ENCODE data around the gene PSORS1C2. TPM values are rescaled to one million over a fixed set of nuclear protein-coding genes. Genes with fewer than 3 reads are reported as not detected.

Gene PSORS1C2
- polyA plus RNA-seq, 1 of the 3 experiments (the other 2 are of a cell fraction): not detected

- ChIA-PET POLR2A (no interaction called here), CTCF (interaction anchor here (0.7 to 4.8 kb wide), 16 partner anchors 9 to 300 kb away, joined by 3 to 21 read pairs (median 4); partner anchors contain the start of genes C6orf15, PSORS1C1 and PSORS1C2)
- 4% methylated on average over 7 of the region's 8 CpGs for whole genome bisulfite sequencing (ENCODE audit: low lambda C conversion rate)
- no peak overlapping the region for H2AFZ ChIP-seq (ENCODE audit: low read depth)
- H3K9me2 ChIP-seq: no peaks in the 10 kb centered on the region
- H3K4me1 ChIP-seq (ENCODE audit: control insufficient read depth in 1 of 2, insufficient read depth in 2 of 2, low read depth in 1 of 2, low read length in 1 of 2): peaks cover 0 to 6% of the 10 kb centered on the region in 2 experiments; a peak in 2 of 4 replicates
- H3F3A ChIP-seq (replicated peaks; ENCODE audit: insufficient read depth): no peaks in the 10 kb centered on the region
- no peak overlapping the region for H3K4me2 ChIP-seq
- H3K27me3 ChIP-seq (ENCODE audit: insufficient read depth): no peaks in the 10 kb centered on the region
- H4K20me1 ChIP-seq (ENCODE audit: insufficient read depth): 0 out of 2 replicates have a peak, but pooled peaks cover 1% of the 10 kb centered on the region
- no peak overlapping the region for H3K9ac ChIP-seq
- TF ChIP-seq RAD21 (IDR thresholded peaks at IDR 0.05; ENCODE audit: low read length) (peak; percentile 39), IRF3 (IDR thresholded peaks at IDR 0.05; ENCODE audit: low read depth, low read length) (no peak), CTCF (IDR thresholded peaks at IDR 0.05) (peak; percentile 73), SMC3 (IDR thresholded peaks at IDR 0.05; ENCODE audit: low read depth, low read length) (peak; percentile 49)
- no peaks in the 10 kb centered on the region for H3K9me3 ChIP-seq
- no peak overlapping the region; a peak in 1 of 4 replicates for H3K4me3 ChIP-seq (ENCODE audit: low read depth in 2 of 2, low read length in 1 of 2)
- DNase-seq: peak; percentile 60
- no peaks in the 10 kb centered on the region for H3K36me3 ChIP-seq (replicated peaks in 1 of 2; ENCODE audit: control insufficient read depth in 1 of 2, insufficient read depth in 2 of 2, low read length in 1 of 2)
- H3K79me2 ChIP-seq (ENCODE audit: insufficient read depth): no peaks in the 10 kb centered on the region
- no peak overlapping the region for H3K27ac ChIP-seq (ENCODE audit: low read depth in 2 of 2, low read length in 1 of 2)
These were observed 10.7 kb downstream of the PSORS1C2 start for GRCh38 chr6:31128093-31128676.

GRCh38 chr6:31126396-31127175 is 12.3 kb downstream of the PSORS1C2 start:
- Histone ChIP-seq H3K4me3 (ENCODE audit: low read depth in 2 of 2, low read length in 1 of 2) (no peak overlapping the region), H3K9me2 (no peaks in the 10 kb centered on the region), H3F3A (replicated peaks; ENCODE audit: insufficient read depth) (peaks cover 3% of the 10 kb centered on the region), H3K4me1 (ENCODE audit: control insufficient read depth in 1 of 2, insufficient read depth in 2 of 2, low read depth in 1 of 2, low read length in 1 of 2) (peaks cover 2 to 8% of the 10 kb centered on the region in 2 experiments; a peak in 2 of 4 replicates), H2AFZ (ENCODE audit: low read depth) (no peak overlapping the region), H3K79me2 (ENCODE audit: insufficient read depth) (no peaks in the 10 kb centered on the region; the same call in 1 of the 2 replicates), H3K27me3 (ENCODE audit: insufficient read depth) (no peaks in the 10 kb centered on the region), H3K4me2 (no peak overlapping the region), H3K9me3 (no peaks in the 10 kb centered on the region), H4K20me1 (ENCODE audit: insufficient read depth) (0 out of 2 replicates have a peak, but pooled peaks cover 3% of the 10 kb centered on the region), H3K27ac (ENCODE audit: low read depth in 2 of 2, low read length in 1 of 2) (no peak overlapping the region), H3K9ac (no peak overlapping the region), H3K36me3 (replicated peaks in 1 of 2; ENCODE audit: control insufficient read depth in 1 of 2, insufficient read depth in 2 of 2, low read length in 1 of 2) (no peaks in the 10 kb centered on the region)
- ChIA-PET CTCF (interaction anchor here (1.3 to 3.8 kb wide), 8 partner anchors 10 to 298 kb away, joined by 3 to 20 read pairs (median 5); partner anchors contain the start of genes C6orf15 and PSORS1C1), POLR2A (no interaction called here)
- DNase-seq: no peak
- 77% methylated on average over 15 of the region's 16 CpGs for WGBS (ENCODE audit: low lambda C conversion rate)
- TF ChIP-seq PBX3 (IDR thresholded peaks at IDR 0.05) (no peak), MEF2A (IDR thresholded peaks at IDR 0.05; ENCODE audit: borderline replicate concordance, low read depth) (no peak), RAD21 (IDR thresholded peaks at IDR 0.05; ENCODE audit: low read length) (no peak), RFX5 (IDR thresholded peaks at IDR 0.05; ENCODE audit: low read length) (no peak), CTCF (IDR thresholded peaks at IDR 0.05) (no peak), SIN3A (IDR thresholded peaks at IDR 0.05; ENCODE audit: borderline replicate concordance, low read depth, low read length) (no peak), TCF12 (IDR thresholded peaks at IDR 0.05) (no peak), MAX (IDR thresholded peaks at IDR 0.05; ENCODE audit: low read depth) (no peak), FOXJ3 (CRISPR knock-in tag; IDR thresholded peaks at IDR 0.05) (no peak), IRF3 (IDR thresholded peaks at IDR 0.05; ENCODE audit: low read depth, low read length) (no peak), FOSL2 (IDR thresholded peaks at IDR 0.05; ENCODE audit: borderline replicate concordance, low read depth) (no peak), JUND (IDR thresholded peaks at IDR 0.05) (no peak), USF1 (IDR thresholded peaks at IDR 0.05; ENCODE audit: borderline replicate concordance, low read depth) (no peak), EP300 (IDR thresholded peaks at IDR 0.05; ENCODE audit: borderline replicate concordance in 1 of 2, low read depth in 1 of 2, low read length in 1 of 2) (no peak)
